Naive thymus-derived CD4-positive, alpha-beta T cell (primary cell): ENCODE measurements around the gene UCP3. TPM values are rescaled to one million over a fixed set of nuclear protein-coding genes. Genes with fewer than 3 reads are reported as not detected.

Experiments used
- ATAC-seq: fragments of 150-1000 bp; cut with Tn5 transposase; 2 replicates; pipeline ENCODE4 v1.10.0; 2021; ENCODE audit warnings: mild to moderate bottlenecking, moderate library complexity
- CTCF ChIA-PET: fragments of 350-600 bp; sonication (Branson Sonifier 250); formaldehyde crosslinking; loops from one replicate; lab custom pipeline; 2021; ENCODE audit warnings: antibody characterized with exemption; lab: Charles Lee
- POLR2A ChIA-PET: fragments of 350-600 bp; sonication (Branson Sonifier 250); formaldehyde crosslinking; loops from one replicate; lab custom pipeline; 2021; ENCODE audit warnings: antibody characterized with exemption, inconsistent platforms; lab: Charles Lee
- DNase-seq, 9 donors: peaks; one replicate each; pipeline versions ENCODE4 v3.0.0 to v3.0.0-alpha.2; 2020 to 2022; ENCODE audit warnings: mixed read lengths in 1 of 9
- H3K27ac ChIP-seq: one replicate; pipeline ENCODE4 v1.7.0; 2013; ENCODE audit warnings: mild to moderate bottlenecking, low read depth, low read length, moderate library complexity
- H3K27me3 ChIP-seq, 2 donors: one replicate each; pipeline ENCODE4 v1.7.0; 2013; ENCODE audit warnings: low read length in 2 of 2, mild to moderate bottlenecking in 2 of 2, moderate library complexity in 2 of 2; ENCODE audit not compliant: control insufficient read depth in 2 of 2, insufficient read depth in 2 of 2
- H3K36me3 ChIP-seq, 3 experiments: 1 replicate in 2 of 3; 2 replicates in 1 of 3; pipeline ENCODE4 v1.7.0; 2013; ENCODE audit warnings: low read length in 3 of 3, mild to moderate bottlenecking in 3 of 3, moderate library complexity in 1 of 3; ENCODE audit not compliant: insufficient read depth in 3 of 3, control insufficient read depth in 2 of 3
- H3K4me1 ChIP-seq, 2 donors: one replicate each; pipeline ENCODE4 v1.7.0; 2013; ENCODE audit warnings: low read length in 2 of 2, mild to moderate bottlenecking in 2 of 2, moderate library complexity in 1 of 2; ENCODE audit not compliant: control insufficient read depth in 2 of 2, insufficient read depth in 2 of 2
- H3K4me3 ChIP-seq: 2 replicates; pipeline ENCODE4 v1.7.0; 2013; ENCODE audit warnings: mild to moderate bottlenecking, low read length
- H3K9me3 ChIP-seq, 3 experiments: 1 replicate in 2 of 3; 2 replicates in 1 of 3; pipeline ENCODE4 v1.7.0; 2013; ENCODE audit warnings: low read length in 3 of 3; ENCODE audit not compliant: control insufficient read depth in 2 of 3
- H3K27ac Mint-ChIP-seq, 9 donors: one replicate each; pipeline ENCODE4 v1.8.0; 2020 to 2022; ENCODE audit warnings: mixed read lengths in 9 of 9, mild to moderate bottlenecking in 8 of 9, moderate library complexity in 5 of 9, inconsistent platforms in 2 of 9
- H3K27me3 Mint-ChIP-seq, 5 donors: one replicate each; pipeline ENCODE4 v1.8.0; 2021 to 2022; ENCODE audit warnings: mixed read lengths in 5 of 5, mild to moderate bottlenecking in 1 of 5
- H3K36me3 Mint-ChIP-seq, 5 donors: one replicate each; pipeline ENCODE4 v1.8.0; 2020 to 2022; ENCODE audit warnings: mixed read lengths in 5 of 5, mild to moderate bottlenecking in 3 of 5, inconsistent platforms in 1 of 5
- H3K4me1 Mint-ChIP-seq, 7 donors: one replicate each; pipeline ENCODE4 v1.8.0; 2020 to 2022; ENCODE audit warnings: mixed read lengths in 7 of 7, mild to moderate bottlenecking in 3 of 7, inconsistent platforms in 1 of 7
- H3K4me3 Mint-ChIP-seq, 10 donors: one replicate each; pipeline ENCODE4 v1.8.0; 2020 to 2022; ENCODE audit warnings: mild to moderate bottlenecking in 10 of 10, mixed read lengths in 10 of 10, moderate library complexity in 6 of 10, inconsistent platforms in 2 of 10
- H3K9me3 Mint-ChIP-seq, 11 donors: one replicate each; pipeline ENCODE4 v1.8.0; 2020 to 2022; ENCODE audit warnings: mixed read lengths in 11 of 11, mild to moderate bottlenecking in 4 of 11, inconsistent platforms in 1 of 11, moderate library complexity in 1 of 11
- intact Hi-C, 2 donors: fragments of 100-400 bp; cut with micrococcal nuclease; formaldehyde crosslinking; loops; one replicate each; pipeline ENCODE4 v1.15.1; 2023
- polyA plus RNA-seq, 2 donors: library from polyadenylated mRNA; unstranded; fragments of 300-500 nt; fragmentation: Illumina TruSeq; gene quantifications; one replicate each; pipeline ENCODE4 v1.2.3, GENCODE V29; 2021
- total RNA-seq, 6 experiments: library from RNA in 5 of 6; stranded (reverse) in 5 of 6; gene quantifications; 1 replicate in 5 of 6; 2 replicates in 1 of 6; pipeline ENCODE4 v1.2.3 and lab custom pipeline; 2021 to 2026

UCP3 gene
- total and polyA plus RNA-seq, 7 experiments from 2014 or later = 0.41 to 10.5 (median 6.1) TPM

DNA sequence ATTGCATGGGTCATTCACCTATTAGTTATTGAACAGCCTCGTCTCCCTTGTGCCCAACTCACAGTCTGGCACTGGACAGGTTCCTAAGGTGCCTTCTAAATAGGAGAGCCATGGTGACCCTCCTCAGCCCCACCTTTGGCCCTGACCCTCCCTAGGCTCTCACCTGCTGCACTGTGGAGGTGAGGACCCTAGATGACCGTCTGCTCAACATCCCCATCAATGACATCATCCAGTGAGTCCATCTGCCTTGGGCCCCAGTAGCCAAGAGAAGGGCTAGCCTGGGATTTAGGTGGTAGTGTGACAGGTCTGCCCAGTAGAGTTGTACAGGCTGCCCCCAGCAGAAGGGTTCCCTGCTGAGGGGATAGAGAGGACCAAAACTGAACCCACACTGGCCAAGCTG is 39.8 kb downstream of the UCP3 start:
- H3K4me1 Mint-ChIP-seq = peaks cover 50 to 91% (median 72%) of the 10 kb centered on the region in 7 donors
- H3K27me3 ChIP-seq = no peaks in the 10 kb centered on the region
- CTCF ChIA-PET = interaction anchor here (1.2 to 3.2 kb wide), 4 partner anchors 11 to 45 kb away, joined by 3 to 11 read pairs (median 8); no protein-coding TSS in a partner anchor
- H3K36me3 Mint-ChIP-seq = peaks cover 0 to 9% (median 1%) of the 10 kb centered on the region in 5 donors
- peaks cover 0 to under 1% (median 0%) of the 10 kb centered on the region in 3 experiments for H3K36me3 ChIP-seq
- peaks cover 73 to 84% of the 10 kb centered on the region in 2 donors for H3K4me1 ChIP-seq
- POLR2A ChIA-PET = interaction anchor here (1.1 to 26.2 kb wide), 7 partner anchors 9 to 430 kb away, joined by 3 to 1403 read pairs (median 34); partner anchors contain the start of genes PGM2L1, UCP2 and UCP3
- intact Hi-C loops = loop anchor here in 1 of 2 donors (10.0 kb wide), 1 partner anchor 266 kb away; no protein-coding TSS in a partner anchor
- H3K27ac Mint-ChIP-seq = peak overlapping the region; percentile 79 to 100 (median 98)
- no peaks in the 10 kb centered on the region for H3K27me3 Mint-ChIP-seq
- H3K9me3 ChIP-seq = no peaks in the 10 kb centered on the region
- ATAC-seq = no peak
- peak overlapping the region; percentile 17 for H3K4me3 ChIP-seq
- H3K9me3 Mint-ChIP-seq = peaks cover 0 to 4% (median 0%) of the 10 kb centered on the region in 11 donors
- DNase-seq = no peak
- peak overlapping the region in 9 of 10 donors; percentile 2 to 77 (median 55) for H3K4me3 Mint-ChIP-seq
- H3K27ac ChIP-seq = peak overlapping the region; percentile 73

DNA sequence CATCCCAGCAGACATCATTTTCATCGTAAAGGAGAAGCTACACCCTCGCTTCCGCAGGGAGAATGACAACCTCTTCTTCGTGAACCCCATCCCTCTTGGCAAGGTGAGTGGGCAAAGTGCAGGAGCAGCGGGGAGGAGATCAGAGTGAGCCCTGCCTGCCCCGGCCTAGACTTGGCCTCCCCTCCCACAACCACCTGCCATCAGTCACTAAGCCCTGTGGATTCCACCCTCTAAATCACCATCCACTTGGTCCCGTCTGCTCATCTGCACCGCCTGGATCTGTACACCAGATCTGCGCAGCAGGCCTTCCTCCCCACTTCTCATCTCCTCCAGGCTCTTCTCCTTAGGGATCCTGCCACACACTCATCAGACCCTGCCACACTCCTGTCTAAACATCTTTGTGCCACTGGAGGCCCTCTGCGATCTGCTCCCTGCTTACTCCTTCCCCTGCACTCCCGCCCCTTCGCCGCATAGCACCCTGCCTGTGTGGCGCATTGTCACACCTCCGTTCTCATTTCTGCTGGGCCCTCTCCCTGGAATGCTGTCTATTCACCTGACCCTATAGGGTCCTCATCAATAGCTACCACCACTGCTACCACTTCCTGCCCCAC is 40.4 kb downstream of the UCP3 start:
- ChIA-PET POLR2A (interaction anchor here (1.5 to 26.2 kb wide), 4 partner anchors 23 to 48 kb away, joined by 4 to 1403 read pairs (median 106); partner anchors contain the start of genes UCP2 and UCP3), CTCF (interaction anchor here (1.4 to 6.6 kb wide), 3 partner anchors 11 to 66 kb away, joined by 3 to 50 read pairs (median 9); no protein-coding TSS in a partner anchor)
- Mint-ChIP-seq H3K36me3 (peaks cover 0 to 5% (median 0%) of the 10 kb centered on the region in 5 donors), H3K4me1 (peaks cover 47 to 89% (median 69%) of the 10 kb centered on the region in 7 donors), H3K9me3 (peaks cover 0 to 4% (median 0%) of the 10 kb centered on the region in 11 donors), H3K4me3 (peak overlapping the region in 9 of 10 donors; percentile 2 to 79 (median 57)), H3K27ac (peak overlapping the region; percentile 56 to 100 (median 98)), H3K27me3 (no peaks in the 10 kb centered on the region)
- no peak for ATAC-seq
- Histone ChIP-seq H3K27me3 (no peaks in the 10 kb centered on the region), H3K36me3 (no peaks in the 10 kb centered on the region), H3K27ac (peak overlapping the region; percentile 73), H3K9me3 (no peaks in the 10 kb centered on the region), H3K4me1 (peaks cover 69 to 80% of the 10 kb centered on the region in 2 donors), H3K4me3 (no peak overlapping the region)
- no peak for DNase-seq
- intact Hi-C loops = loop anchor here in 1 of 2 donors (10.0 kb wide), 1 partner anchor 266 kb away; no protein-coding TSS in a partner anchor

DNA sequence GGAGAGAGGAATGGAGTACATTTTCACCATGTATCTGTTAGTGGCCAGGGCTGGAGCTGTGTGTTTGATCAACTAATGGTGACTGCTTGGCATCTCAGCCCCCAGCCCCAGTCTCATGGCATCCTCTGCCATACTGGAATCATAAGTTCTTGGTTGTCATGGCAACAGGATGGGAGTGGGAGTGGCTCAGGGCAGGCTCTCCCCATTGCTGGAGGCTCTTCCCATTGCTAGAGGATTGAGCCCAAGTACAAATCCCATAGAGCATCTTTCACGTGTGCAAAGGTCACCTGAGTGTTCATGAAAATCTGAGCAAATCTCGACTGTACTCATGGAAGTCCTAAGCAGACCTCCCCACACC is 43.1 kb downstream of the UCP3 start:
- peak overlapping the region in 8 of 9 donors; percentile 19 to 91 (median 75) for H3K27ac Mint-ChIP-seq
- H3K27ac ChIP-seq = peak overlapping the region; percentile 44
- no peaks in the 10 kb centered on the region for H3K9me3 ChIP-seq
- DNase-seq (no peak), ATAC-seq (no peak)
- H3K27me3 ChIP-seq = no peaks in the 10 kb centered on the region
- ChIA-PET POLR2A (interaction anchor here (0.6 to 26.2 kb wide), 6 partner anchors 25 to 205 kb away, joined by 3 to 1403 read pairs (median 4); partner anchors contain the start of genes C2CD3, PPME1, UCP2 and UCP3), CTCF (interaction anchor here (1.2 to 6.6 kb wide), 6 partner anchors 14 to 123 kb away, joined by 3 to 50 read pairs (median 9); no protein-coding TSS in a partner anchor)
- intact Hi-C loops = loop anchor here (2.0 to 10.0 kb wide), 5 partner anchors 29 to 289 kb away; no protein-coding TSS in a partner anchor
- H3K36me3 ChIP-seq = no peaks in the 10 kb centered on the region
- H3K4me3 Mint-ChIP-seq = peak overlapping the region in 2 of 10 donors; percentile 10 to 17
- peaks cover 32 to 62% (median 46%) of the 10 kb centered on the region in 7 donors for H3K4me1 Mint-ChIP-seq
- peaks cover 46 to 54% of the 10 kb centered on the region in 2 donors for H3K4me1 ChIP-seq
- peaks cover 0 to 4% (median 0%) of the 10 kb centered on the region in 11 donors for H3K9me3 Mint-ChIP-seq
- no peaks in the 10 kb centered on the region for H3K27me3 Mint-ChIP-seq
- peaks cover 0 to 2% (median 0%) of the 10 kb centered on the region in 5 donors for H3K36me3 Mint-ChIP-seq
- no peak overlapping the region for H3K4me3 ChIP-seq

DNA sequence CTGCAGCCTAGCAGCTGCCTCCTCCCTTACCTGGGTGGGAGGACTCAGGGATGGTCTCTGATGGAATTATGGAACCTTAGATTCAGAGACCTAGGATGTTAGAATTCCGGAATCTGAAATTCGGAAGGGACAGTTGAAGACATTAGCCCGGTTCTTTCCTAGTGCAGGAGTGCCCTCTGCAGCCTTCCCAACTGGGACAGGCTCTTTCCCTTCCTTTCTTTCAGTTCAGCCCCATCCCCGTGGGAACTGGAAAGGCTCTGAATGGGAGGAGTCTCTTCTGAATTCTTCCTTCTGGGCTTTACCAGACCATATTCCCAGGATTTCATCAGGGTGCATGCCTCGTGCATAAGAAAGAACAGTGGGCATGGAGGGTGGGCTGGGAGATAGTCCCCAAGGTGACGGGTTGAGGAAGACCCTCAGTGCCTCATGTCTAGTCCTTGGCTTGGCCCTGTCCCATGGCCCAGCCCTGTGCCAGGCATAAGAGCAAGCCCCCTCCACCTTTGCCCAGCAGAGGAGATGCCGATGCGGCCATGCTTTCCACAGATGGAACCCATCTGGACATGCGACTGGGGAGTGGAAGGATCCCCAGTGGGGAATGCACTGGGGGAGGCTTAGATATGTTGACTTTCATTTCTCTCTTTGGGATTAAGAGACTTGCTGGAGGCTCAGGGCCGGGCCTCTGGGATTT is 43.7 kb downstream of the UCP3 start:
- Mint-ChIP-seq H3K27me3 (no peaks in the 10 kb centered on the region), H3K4me1 (peaks cover 29 to 56% (median 43%) of the 10 kb centered on the region in 7 donors), H3K9me3 (peaks cover 0 to 4% (median 0%) of the 10 kb centered on the region in 11 donors), H3K36me3 (peaks cover 0 to 2% (median 0%) of the 10 kb centered on the region in 5 donors), H3K4me3 (peak overlapping the region in 5 of 10 donors; percentile 18 to 59 (median 47)), H3K27ac (peak overlapping the region in 8 of 9 donors; percentile 36 to 86 (median 74))
- intact Hi-C loops = loop anchor here (2.0 to 10.0 kb wide), 5 partner anchors 30 to 290 kb away; no protein-coding TSS in a partner anchor
- no peak for DNase-seq
- Histone ChIP-seq H3K36me3 (no peaks in the 10 kb centered on the region), H3K4me1 (peaks cover 40 to 50% of the 10 kb centered on the region in 2 donors), H3K9me3 (no peaks in the 10 kb centered on the region), H3K4me3 (no peak overlapping the region), H3K27me3 (no peaks in the 10 kb centered on the region), H3K27ac (no peak overlapping the region)
- no peak for ATAC-seq
- ChIA-PET POLR2A (interaction anchor here (0.6 to 26.2 kb wide), 9 partner anchors 9 to 206 kb away, joined by 3 to 1403 read pairs (median 4); partner anchors contain the start of genes C2CD3, PPME1, UCP2 and UCP3), CTCF (interaction anchor here (0.6 to 6.6 kb wide), 7 partner anchors 16 to 136 kb away, joined by 3 to 50 read pairs (median 10); partner anchors contain the start of gene UCP2)

GRCh38 chr11:73963861-73964260 is 45.0 kb downstream of the UCP3 start:
- POLR2A ChIA-PET = interaction anchor here (1.3 to 26.2 kb wide), 5 partner anchors 10 to 207 kb away, joined by 3 to 1403 read pairs (median 4); partner anchors contain the start of genes C2CD3, PPME1 and UCP2
- H3K27me3 ChIP-seq = no peaks in the 10 kb centered on the region
- intact Hi-C loops = loop anchor here (1.0 to 10.0 kb wide), 13 partner anchors 16 to 485 kb away; partner anchors contain the start of genes C2CD3 (in 2 of the 2) and PPME1 (in 2 of the 2)
- Mint-ChIP-seq H3K27me3 (no peaks in the 10 kb centered on the region), H3K27ac (peak overlapping the region; percentile 8 to 93 (median 75)), H3K4me1 (peaks cover 15 to 43% (median 29%) of the 10 kb centered on the region in 7 donors), H3K4me3 (peak overlapping the region in 3 of 10 donors; percentile 19 to 66 (median 59)), H3K9me3 (peaks cover 0 to 3% (median 0%) of the 10 kb centered on the region in 11 donors), H3K36me3 (peaks cover 0 to 2% (median 0%) of the 10 kb centered on the region in 5 donors)
- no peak overlapping the region for H3K27ac ChIP-seq
- ATAC-seq (no peak), DNase-seq (no peak)
- H3K36me3 ChIP-seq = no peaks in the 10 kb centered on the region
- CTCF ChIA-PET = interaction anchor here (0.5 to 6.6 kb wide), 13 partner anchors 17 to 292 kb away, joined by 3 to 50 read pairs (median 5); partner anchors contain the start of gene UCP2
- H3K4me3 ChIP-seq = no peak overlapping the region
- no peaks in the 10 kb centered on the region for H3K9me3 ChIP-seq
- H3K4me1 ChIP-seq = peaks cover 27 to 36% of the 10 kb centered on the region in 2 donors
